Stimulated activated CD4-positive, alpha-beta T cell treated with anti-CD3 and anti-CD28 coated beads, Interleukin-1b, Interleukin-23, amount 100 ng/mL, for 24 hours (primary cell): ENCODE data around the gene CNPPD1.

ENCODE experiments used
- DNase-seq, 4 experiments: peaks; one replicate each; pipeline ENCODE4 v3.0.0-alpha.2; 2020; ENCODE audit warnings: low read depth in 4 of 4, low spot score in 1 of 4

CNPPD1 gene

GRCh38 chr2:219163156-219163555 lies 13.6 kb downstream of the CNPPD1 start:
- DNase-seq: no peak

GRCh38 chr2:219161097-219161496 lies 15.6 kb downstream of the CNPPD1 start:
- no peak for DNase-seq

GRCh38 chr2:219160186-219161017 lies 16.3 kb downstream of the CNPPD1 start, which contains the start of gene NHEJ1:
TSS of gene NHEJ1 (minus strand) at chr2:219160815. CDS start at chr2:219158362, 2,453 bp downstream.
- peak; percentile 79 to 95 (median 89) for DNase-seq

- no peak for DNase-seq
Measured at GRCh38 chr2:219159771-219160185, 16.9 kb downstream of the CNPPD1 start.

- DNase-seq: no peak
Measured at GRCh38 chr2:219158586-219158985, 18.1 kb downstream of the CNPPD1 start.

- no peak for DNase-seq
Measured at GRCh38 chr2:219158025-219158424, 18.7 kb downstream of the CNPPD1 start.

GRCh38 chr2:219157396-219157795 lies 19.3 kb downstream of the CNPPD1 start:
- no peak for DNase-seq

GRCh38 chr2:219155054-219155644 lies 21.6 kb downstream of the CNPPD1 start:
- no peak for DNase-seq

- DNase-seq: no peak
Measured at GRCh38 chr2:219149667-219150066, 27.1 kb downstream of the CNPPD1 start.

GRCh38 chr2:219142329-219142728 lies 34.4 kb downstream of the CNPPD1 start:
- DNase-seq: no peak

- DNase-seq: no peak
Measured at GRCh38 chr2:219140722-219141121, 36.0 kb downstream of the CNPPD1 start.

- no peak for DNase-seq
Measured at GRCh38 chr2:219133976-219134375, 42.7 kb downstream of the CNPPD1 start.

GRCh38 chr2:219131744-219132143 lies 45.0 kb downstream of the CNPPD1 start:
- DNase-seq: no peak

- no peak for DNase-seq
Measured at GRCh38 chr2:219131327-219131726, 45.4 kb downstream of the CNPPD1 start.

GRCh38 chr2:219129589-219129988 lies 47.1 kb downstream of the CNPPD1 start:
- no peak for DNase-seq

GRCh38 chr2:219128396-219128795 lies 48.3 kb downstream of the CNPPD1 start:
- DNase-seq: no peak

- DNase-seq: no peak
Measured at GRCh38 chr2:219127037-219127635, 49.6 kb downstream of the CNPPD1 start.

- no peak for DNase-seq
Measured at GRCh38 chr2:219126555-219126954, 50.2 kb downstream of the CNPPD1 start.

- no peak for DNase-seq
Measured at GRCh38 chr2:219125886-219126270, 50.8 kb downstream of the CNPPD1 start.

GRCh38 chr2:219125225-219125885 lies 51.4 kb downstream of the CNPPD1 start:
- DNase-seq: no peak

GRCh38 chr2:219124381-219125110 lies 52.2 kb downstream of the CNPPD1 start:
- DNase-seq: no peak
